IMR-90 (cell line): ENCODE data around the gene TSPAN33.

ENCODE experiments used
- MXI1 ChIP-seq: IDR thresholded peaks from 2 replicates; pipeline ENCODE4 v1.6.1; 2012; ENCODE audit warnings: low read depth, mild to moderate bottlenecking, low read length, moderate library complexity, borderline replicate concordance
- NFE2L2 ChIP-seq: fragments of 150-350 bp; IDR thresholded peaks from 2 replicates; pipeline ENCODE4 v1.6.1; 2016; ENCODE audit warnings: low read depth, mild to moderate bottlenecking, low read length
- POLR2A ChIP-seq: IDR thresholded peaks from 2 replicates; pipeline ENCODE4 v1.6.1; 2012; ENCODE audit warnings: mild to moderate bottlenecking, low read depth, low read length
- RAD21 ChIP-seq: IDR thresholded peaks from 2 replicates; pipeline ENCODE4 v1.6.1; 2012; ENCODE audit warnings: low read length, improper control_type of control experiment
- SMC3 ChIP-seq: fragments of 150-350 bp; IDR thresholded peaks from 2 replicates; pipeline ENCODE4 v1.6.1; 2016; ENCODE audit warnings: low read depth, mild to moderate bottlenecking, antibody characterized with exemption, low read length, moderate library complexity
- TF ChIP-seq, protein P1 (sequence below): conservative IDR thresholded peaks from 2 replicates; pipeline ENCODE4 v1.5.1; 2012; ENCODE audit warnings: mild to moderate bottlenecking, low read depth, low read length, improper control_type of control experiment

DNA sequence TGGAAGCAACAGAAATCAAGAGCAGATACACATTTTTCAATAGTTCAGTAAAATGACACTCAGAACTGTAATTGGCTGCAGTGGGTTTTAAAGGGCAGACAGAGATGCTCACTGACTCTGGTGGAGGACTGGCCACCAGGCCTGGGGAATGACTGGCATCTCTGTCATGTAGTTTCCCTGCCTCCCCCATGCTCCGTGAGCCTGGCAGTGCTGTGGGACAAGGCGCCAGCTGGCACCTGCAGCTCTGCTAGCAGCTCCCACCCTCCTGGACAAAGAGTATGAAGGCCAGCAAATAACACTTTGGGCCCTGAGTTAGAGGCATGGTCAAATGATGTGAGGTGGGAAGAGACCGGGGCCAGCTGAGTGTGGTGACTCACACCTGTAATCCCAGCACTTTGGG, 15.0 kb downstream of the TSPAN33 start:
- TF ChIP-seq NFE2L2, result no peak
- no peak for TF ChIP-seq SMC3
- no peak for TF ChIP-seq MXI1
- TF ChIP-seq, protein P1, sequence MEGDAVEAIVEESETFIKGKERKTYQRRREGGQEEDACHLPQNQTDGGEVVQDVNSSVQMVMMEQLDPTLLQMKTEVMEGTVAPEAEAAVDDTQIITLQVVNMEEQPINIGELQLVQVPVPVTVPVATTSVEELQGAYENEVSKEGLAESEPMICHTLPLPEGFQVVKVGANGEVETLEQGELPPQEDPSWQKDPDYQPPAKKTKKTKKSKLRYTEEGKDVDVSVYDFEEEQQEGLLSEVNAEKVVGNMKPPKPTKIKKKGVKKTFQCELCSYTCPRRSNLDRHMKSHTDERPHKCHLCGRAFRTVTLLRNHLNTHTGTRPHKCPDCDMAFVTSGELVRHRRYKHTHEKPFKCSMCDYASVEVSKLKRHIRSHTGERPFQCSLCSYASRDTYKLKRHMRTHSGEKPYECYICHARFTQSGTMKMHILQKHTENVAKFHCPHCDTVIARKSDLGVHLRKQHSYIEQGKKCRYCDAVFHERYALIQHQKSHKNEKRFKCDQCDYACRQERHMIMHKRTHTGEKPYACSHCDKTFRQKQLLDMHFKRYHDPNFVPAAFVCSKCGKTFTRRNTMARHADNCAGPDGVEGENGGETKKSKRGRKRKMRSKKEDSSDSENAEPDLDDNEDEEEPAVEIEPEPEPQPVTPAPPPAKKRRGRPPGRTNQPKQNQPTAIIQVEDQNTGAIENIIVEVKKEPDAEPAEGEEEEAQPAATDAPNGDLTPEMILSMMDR, result no peak
- no peak for TF ChIP-seq POLR2A
- no peak for TF ChIP-seq RAD21
